PC-9 (cell line): ENCODE results near the gene PDLIM5.

Experiments used
- CTCF ChIP-seq: fragments of 200-600 bp; sonication (generic); conservative IDR thresholded peaks from 2 replicates; pipeline ENCODE4 v1.6.1; 2017; ENCODE audit warnings: mixed run types, antibody characterized with exemption, mild to moderate bottlenecking, moderate library complexity
- EZH2 ChIP-seq: fragments of 200-600 bp; sonication (generic); IDR thresholded peaks from 2 replicates; pipeline ENCODE4 v1.8.0; 2017; ENCODE audit warnings: antibody characterized with exemption, low read depth

DNA sequence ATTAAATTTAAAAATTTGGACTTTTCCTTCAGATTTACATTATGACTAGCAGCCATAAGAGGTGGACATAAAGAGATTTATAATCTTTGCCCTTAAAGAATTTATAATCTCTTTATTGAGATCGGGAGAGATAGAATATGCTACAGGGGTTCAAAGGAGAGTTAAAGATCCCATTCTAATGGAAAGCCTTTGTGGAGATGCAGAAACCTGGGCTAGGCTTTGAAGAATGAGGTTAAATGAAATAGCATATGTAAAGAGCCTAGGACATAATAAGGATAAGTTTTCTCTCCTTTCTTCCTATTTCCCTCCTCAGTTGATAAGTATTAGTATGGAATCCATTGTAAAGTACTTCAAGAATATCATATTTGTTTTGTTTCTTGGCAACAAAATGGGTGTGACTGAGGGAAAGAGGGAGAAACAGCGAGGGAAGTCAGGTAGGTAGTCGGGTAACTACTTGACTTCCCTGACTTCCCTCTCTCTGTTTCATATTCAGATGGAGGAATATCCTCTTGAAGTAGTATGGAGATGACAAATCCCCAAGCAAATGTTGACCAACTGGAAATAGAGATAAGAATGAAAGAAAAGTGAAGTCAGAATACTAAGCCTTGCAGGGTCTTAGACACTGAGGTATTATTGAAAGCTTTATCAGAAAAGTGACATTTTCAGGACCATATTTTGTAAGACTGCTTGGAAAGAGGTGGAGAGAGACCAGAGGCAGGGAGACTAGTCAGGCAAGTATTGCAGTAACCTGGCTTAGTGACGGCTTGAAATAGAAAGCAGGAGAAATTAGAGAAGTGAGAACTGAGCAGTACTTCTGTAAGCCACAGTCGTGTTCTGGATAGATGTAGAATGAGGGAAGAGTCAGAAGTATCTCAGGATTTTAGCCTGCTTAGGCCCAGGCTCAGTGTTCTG, 82.9 kb downstream of the PDLIM5 start:
- no peak for TF ChIP-seq EZH2
- TF ChIP-seq CTCF: no peak
